Kasumi-1 (cell line): Measurements from ENCODE around the gene GNA14.
"Not testable (repeated sequence)": the region's sequence is repeated elsewhere in the genome, so short reads cannot be mapped to it uniquely, and the experiment has no call there.

ENCODE experiments used
- DNase-seq, 2 experiments: peaks; one replicate each; lab custom pipeline; 2025; lab: John Stamatoyannopoulos, UW

GNA14 gene

DNA sequence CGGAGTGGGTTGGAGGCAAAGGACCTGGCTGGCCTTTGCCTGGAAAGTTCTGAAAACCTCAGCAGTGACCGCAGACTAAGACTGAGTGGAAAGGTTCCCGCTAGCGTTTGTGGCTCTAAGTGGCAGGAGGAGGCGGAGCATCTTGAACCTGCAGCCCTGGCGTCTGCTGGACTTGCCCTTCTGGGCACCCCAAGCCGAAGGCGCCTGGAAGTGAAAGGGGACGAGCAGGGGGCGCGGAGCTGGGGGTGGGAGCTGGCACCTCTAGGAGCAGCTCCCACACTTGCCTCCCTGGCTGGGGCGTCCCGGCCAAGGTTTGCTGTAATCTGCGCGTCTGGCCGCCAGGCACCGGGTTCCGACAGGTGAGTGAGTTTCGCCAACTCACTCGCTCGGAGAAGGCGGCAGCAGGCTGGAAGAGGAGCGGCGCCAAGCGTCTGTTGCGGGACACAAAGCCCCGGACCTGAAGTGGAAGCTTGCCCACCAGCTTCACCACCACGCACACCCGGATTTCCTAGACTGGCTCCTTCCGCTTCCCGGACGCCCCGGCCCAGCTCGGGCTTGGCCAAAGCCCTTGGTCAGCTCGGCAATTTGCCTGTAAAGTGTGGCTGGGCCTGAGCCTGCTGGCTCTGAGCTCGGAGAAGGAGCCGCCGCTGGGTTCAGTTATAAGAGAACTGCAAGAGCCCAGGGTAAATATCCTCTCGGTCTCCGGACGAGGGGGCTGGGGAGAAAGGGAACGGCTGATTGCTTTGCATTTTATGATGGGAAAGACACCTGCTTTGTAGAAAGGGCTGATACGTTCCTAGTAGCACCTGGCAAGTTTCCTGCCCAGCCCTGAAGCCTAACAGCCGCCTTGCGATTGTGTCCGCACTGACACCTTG is at the start of gene GNA14:
Gene GNA14, minus strand, starts transcription at position 89 of the 875 bp plus-strand sequence. CDS start 529 bp downstream, outside the sequence.
- peak; percentile 19 to 38 for DNase-seq

DNA sequence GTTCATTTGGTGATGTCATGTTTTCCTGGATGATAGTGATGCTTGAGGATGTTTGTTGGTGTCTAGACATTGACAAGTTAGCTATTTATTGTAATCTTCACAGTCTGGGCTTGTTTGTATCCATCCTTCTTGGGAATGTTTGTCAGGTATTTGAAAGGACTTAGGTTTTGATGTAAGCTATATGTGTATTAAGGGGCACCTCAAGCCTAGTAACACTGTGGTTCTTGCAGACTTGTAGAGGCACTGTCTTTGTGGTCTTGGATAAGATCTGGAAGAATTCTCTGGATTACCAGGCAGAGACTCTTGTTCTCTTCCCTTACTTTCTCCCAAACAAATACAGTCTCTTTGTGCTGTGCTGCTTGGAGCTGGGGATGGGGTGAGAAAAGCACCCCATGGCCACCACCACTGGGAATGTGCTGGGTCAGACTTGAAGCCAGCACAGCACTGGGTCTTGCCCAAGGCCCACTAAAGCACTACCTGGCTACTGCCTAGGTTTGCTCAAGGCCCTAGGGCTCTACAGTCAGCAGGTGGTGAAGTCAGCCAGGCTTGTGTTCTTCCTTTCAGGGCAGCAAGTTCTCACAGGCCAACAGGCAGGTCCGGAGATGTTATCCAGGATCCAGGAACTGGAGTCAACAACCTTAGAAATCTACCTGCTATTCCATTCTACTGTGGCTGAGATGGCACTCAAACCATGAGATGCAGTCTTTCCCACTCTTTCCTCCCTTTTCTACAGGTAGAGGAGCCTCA is 49.3 kb upstream of the GNA14 start:
- DNase-seq, result no peak

DNA sequence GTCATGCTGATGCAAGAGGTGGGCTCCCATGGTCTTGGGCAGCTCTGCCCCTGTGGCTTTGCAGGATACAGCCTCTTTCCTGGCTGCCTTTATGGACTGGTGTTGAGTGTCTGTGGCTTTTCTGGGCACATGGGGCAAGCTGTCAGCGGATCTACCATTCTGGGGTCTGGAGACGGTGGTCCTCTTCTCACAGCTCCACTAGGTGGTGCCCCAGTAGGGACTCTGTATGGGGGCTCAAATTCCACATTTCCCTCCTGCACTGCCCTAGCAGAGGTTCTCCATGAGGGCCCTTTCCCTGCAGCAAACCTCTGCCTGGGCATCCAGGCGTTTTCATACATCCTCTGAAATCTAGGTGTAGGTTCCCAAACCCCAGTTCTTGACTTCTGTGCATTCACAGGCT is 42.6 kb upstream of the GNA14 start:
- DNase-seq, result not testable (repeated sequence)

DNA sequence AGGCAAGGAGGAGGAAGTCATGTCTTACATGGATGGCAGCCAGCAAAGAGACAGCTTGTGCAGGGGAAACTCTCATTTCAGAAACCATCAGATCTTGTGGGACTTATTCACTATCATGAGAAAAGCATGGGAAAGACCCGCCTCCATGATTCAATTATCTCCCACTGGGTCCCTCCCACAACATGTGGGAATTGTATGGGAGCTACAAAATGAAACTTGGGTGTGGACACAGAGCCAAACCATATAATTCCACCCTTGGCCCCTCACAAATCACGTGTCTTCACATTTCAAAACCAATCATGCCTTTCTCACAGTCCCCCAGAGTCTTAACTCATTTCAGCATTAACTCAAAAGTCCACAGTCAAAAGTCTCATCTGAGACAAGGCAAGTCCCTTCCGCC is 42.0 kb upstream of the GNA14 start:
- DNase-seq, result not testable (repeated sequence)

DNA sequence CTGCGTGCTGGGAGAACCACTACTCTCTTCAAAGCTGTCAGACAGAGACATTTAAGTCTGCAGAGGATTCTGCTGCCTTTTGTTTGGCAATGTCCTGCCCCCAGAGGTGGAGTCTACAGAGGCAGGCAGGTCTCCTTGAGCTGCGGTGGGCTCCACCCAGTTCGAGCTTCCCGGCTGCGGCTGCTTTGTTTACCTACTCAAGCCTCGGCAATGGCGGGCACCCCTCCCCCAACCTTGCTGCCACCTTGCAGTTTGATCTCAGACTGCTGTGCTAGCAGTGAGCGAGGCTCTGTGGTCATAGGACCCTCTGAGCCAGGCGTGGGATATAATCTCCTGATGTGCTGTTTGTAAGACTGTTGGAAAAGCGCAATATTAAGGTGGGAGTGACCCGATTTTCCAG is 39.6 kb upstream of the GNA14 start:
- not testable (repeated sequence) for DNase-seq

DNA sequence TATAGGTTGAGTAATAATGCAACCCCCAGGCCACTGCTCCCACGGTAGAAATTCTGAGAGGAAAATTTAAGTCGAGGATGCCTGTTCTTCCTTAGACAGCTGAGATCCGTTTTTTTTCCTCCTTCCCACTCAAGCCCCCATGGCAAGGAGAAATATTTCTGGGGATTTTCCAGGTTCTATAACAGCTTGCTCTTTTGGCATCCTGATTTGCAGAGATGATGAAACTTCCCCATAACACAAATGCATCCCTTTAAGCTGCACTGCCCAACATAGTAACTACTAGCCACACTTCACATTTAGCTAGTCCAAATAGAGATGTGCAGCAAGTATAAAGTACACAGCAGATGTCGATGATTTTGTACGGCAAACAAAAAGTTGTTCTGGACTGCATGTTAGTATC is 32.5 kb upstream of the GNA14 start:
- no peak for DNase-seq

DNA sequence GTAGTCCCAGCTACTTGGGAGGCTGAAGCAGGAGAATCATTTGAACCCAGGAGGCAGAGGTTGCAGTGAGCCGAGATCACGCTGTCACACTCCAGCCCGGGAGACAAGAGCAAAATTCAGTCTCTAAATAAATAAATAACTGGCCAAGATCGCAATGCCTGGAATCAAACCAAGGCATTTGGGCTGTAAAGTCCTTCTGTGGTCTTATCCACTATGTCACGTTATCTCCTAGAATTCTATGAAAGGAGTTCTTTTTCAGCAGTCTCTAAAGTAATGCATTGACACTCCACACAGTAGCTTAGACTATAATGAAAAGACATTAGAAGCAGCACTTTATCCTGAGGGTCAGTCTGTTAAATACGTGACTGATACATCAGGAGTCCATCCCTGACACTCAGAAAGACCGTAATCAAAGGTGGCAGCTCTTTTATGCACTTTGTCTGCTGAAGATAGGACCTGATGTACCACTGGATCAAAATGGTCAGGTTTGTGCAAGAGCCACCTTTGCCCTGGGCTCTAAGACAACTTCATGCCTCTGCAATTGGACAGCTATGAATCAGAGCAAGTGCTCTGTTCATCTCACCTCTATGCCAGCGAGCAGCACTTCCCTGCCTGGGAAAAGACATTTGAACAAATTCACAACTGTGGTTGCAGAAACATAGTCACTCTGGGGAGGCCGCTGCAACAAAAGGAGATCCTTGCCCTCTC is 31.7 kb upstream of the GNA14 start:
- DNase-seq, result no peak

DNA sequence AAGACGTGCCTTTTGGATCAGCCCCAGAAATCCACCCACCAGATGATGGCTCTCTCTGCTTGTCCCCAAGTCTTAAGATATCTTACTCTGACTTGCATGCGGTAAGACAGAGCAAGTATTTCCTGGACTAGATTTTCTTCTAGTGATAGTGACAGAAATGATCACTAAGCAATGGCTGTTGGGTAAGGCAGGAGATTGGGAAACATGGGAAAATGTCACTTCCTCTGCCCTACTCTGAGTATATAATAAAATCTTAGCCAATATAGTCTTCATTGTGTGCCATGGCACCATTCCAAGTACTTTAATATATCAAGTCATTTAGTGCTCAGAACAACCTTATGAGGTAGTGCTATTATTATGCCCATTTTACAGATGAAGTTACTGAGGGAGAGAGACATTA is 31.0 kb upstream of the GNA14 start:
- DNase-seq, result no peak

DNA sequence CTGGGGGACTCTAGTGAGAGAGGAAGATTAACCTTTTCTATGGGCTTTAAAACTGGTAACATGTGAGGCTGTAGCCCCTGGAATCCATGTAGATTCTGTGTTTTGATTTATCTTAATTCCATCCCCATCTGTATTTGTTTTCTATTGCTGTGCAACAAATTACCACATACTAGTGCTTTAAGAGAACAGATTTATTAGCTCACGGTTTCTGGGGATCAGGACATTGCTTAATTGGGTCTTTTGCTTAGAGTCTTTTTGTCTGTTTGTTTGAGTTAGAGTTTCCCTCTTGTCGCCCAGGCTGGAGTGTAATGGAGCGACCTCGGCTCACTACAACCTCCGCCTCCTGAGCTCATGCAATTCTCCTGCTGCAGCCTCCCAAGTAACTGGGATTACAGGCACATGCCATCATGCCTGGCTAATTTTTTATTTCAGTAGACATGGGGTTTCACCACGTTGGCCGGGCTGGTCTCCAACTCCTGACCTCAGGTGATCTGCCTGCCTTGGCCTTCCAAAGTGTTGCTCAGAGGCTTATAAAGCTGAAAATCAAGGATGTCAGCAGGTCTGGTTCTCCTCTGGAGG is 29.9 kb upstream of the GNA14 start:
- no peak for DNase-seq

DNA sequence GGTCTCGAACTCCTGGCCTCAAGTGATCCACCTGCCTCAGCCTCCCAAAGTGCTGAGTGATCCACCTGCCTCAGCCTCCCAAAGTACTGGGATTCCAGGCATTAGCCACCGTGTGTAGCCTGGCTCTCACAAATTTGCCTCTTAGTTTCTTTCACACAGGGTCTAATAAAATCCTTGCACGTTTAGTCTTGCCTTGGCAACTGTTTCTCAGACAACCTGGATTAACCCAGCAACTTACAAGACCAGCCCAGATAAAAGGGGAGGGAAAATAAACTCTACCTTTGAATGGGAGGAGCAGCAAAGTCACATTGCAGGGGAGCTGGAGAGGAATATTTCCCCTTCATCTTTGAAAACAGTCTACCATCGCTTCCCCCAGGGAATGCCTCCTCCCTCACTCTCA is 29.3 kb upstream of the GNA14 start:
- no peak for DNase-seq

DNA sequence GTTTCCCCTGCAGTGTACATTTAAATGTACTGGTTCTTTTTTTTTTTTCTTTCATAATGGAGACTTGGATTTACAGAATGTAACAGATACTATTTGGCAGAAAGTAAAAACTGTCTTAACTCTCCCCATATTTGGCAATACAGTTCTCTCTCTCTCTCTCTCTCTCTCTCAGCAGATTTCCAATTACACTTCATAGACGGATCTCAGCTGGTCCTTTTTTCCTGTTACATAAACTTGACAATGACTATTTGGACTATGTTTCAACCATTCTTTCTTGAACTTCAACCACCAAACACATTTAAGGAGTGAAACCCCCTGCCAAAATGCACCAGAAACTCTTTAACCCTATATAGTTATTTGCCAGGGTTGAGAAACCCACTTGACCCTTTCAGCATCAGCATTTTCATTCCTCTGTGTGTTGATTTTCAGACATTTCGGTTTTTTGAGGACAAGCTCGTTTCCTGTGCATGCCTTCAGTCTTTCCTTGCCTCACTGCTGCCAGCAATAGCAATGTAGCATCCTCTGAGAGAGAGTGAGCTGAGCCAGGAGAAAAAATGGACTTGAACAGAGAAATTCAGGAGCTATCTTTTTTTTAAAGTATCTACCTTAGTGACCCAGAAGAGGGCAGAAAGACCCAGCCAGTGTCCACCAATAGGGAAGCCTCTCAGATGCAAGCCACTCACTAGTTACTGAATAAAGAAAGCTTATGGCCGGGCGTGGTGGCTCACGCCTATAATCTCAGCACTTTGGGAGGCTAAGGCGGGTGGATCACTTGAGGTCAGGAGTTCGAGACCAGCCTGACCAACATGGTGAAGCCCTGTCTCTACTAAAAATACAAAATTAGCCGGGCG is 26.0 kb upstream of the GNA14 start:
- no peak for DNase-seq

DNA sequence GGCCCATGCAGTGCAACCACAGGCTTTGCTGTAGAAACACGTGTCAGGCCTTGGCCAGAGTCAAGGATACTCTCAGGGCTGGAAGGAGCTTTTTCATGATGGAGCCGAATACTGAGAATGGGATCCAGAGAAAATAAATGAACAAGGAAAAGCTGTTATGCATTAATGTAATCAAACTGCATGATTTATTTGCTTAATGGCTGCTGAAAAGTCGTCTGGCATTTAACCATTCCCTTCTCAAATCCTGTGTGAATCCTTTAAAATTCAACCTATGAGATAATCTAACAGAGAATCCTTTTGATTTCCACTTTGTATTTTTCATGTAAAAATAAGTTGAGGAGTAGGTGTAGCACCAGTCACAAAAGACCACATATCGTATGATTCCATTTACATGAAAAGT is 24.1 kb upstream of the GNA14 start:
- no peak for DNase-seq

DNA sequence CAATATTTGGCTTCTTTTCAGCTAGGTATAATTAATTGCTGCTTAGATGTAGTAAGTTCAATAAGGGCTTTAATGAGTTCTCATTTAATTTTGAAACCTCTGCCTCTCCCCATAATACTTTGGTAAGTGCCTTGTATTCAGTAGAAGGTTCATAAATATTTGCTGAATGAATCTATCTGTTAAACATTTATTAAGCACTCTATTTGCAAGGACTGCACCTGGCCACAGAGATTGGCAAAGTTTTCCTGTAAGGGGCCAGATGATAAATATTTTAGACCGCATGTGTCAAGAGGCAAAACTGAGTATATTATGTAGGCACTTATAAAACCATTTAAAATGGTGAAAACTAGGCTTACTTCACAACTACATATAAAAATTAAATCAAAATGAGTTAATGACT is 19.0 kb upstream of the GNA14 start:
- DNase-seq, result no peak

DNA sequence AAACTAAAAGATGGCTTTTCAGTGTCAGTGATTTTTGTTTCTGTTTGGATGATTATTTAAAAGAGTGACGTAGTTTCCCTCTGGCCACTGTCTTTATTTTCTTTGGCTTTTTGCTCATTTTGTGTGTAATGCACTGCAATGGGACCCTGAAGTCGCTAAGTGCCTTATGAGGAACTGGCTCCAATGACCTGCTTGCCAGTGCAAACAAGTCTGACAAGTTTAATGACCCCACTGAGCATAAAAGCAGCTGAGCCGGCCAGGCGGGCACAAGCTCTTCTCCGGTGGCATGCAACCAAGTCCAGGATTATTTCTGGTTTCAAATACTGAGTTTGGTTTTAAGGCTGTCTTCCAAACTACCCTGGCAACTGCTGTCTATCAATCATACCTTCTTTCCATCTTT is 15.6 kb upstream of the GNA14 start:
- DNase-seq, result no peak

DNA sequence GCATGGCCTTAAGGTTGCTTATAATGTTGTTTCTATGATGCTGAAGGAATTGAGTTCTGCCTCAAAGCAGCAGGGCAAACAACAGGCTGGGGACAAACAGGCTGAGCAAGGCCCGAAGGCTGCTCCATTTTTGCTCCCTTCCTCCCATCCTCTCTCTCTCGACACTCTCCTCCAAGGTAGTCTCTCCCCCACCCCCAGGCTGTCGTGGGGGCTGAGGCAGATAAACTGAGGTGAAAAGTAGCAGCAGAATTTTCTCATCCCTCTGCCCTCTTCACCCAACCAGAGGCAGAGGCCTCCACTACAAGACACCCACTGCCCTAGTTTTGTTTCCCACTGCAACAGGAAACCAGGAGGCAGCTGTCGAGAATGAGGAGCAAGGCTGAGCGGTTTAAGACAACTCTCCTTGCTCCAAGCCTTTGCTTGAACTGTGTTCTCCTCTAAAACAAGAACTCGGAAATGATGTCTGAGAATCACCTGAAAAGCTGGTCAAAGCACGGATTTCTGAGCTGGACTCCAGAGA is 13.5 kb upstream of the GNA14 start:
- no peak for DNase-seq

DNA sequence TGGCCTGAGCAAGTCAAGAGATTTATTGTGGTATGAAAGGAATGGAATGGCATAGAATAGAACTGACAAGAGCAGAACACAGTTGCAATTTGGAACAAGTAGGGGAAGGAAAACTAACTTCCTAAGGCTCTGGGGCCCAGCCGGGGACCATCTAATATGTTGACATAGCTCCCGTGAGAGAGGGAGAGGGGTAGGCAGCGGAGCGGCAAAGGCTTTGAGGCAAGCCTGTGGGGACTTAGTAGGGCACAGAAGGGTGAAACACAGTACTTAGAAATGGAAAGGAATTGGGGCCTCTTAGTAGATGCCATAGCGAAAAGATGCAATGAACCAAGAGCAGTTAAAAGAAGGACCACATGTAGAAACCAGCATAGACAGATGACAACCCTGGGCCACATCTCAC is 11.8 kb upstream of the GNA14 start:
- DNase-seq, result no peak

DNA sequence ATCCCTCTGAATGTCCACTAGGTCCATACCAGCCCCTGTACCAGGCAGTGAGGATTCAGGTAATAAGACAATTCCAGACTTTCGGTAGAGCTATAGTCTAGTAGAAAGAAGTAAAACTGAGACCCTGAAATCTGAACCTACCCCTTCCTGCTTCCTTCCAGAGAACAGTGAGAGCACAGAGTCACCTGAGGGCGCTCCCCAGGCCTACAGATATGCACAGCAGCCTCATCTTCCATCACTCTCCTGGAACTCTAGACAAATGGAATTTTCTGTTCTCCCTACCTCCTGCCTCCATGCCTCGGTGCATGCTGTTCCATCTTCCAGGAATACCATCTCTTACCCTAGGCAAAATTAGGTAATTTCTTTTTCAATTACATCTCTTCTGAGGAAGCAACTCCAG is 3.1 kb upstream of the GNA14 start:
- DNase-seq, result no peak

DNA sequence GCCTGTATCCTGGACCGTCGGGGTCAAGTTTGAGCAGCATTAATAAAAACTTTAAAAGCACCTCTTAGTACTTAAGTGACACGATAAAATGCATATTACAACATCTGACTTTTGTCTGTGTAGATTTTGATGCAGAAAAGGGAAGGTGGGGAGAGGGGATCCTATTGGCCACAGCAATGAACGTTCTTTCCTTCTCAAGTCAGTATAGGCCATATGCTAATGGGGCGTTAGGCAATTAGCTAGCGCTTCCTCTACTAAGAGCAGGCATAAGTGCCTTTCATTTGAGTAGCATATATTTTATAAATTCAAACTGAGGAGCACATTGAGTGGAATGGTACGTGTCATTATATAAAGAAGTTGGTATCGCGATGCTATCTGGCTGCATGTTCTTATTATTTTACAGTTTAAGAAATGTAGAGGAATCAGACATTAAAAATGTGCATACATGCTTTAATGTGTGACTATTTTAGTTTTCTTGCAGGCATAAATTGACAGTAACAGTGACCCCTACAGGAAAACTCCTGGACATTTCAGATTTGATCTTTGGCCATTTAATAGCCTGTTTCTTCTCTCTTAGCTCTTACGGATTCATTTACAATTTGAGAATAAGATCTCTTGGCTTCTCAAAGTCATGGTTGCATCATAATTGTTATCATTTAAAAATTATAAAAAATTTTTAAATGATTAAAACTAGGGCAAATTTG is 1.1 kb upstream of the GNA14 start:
- peak; percentile 73 to 76 for DNase-seq

DNA sequence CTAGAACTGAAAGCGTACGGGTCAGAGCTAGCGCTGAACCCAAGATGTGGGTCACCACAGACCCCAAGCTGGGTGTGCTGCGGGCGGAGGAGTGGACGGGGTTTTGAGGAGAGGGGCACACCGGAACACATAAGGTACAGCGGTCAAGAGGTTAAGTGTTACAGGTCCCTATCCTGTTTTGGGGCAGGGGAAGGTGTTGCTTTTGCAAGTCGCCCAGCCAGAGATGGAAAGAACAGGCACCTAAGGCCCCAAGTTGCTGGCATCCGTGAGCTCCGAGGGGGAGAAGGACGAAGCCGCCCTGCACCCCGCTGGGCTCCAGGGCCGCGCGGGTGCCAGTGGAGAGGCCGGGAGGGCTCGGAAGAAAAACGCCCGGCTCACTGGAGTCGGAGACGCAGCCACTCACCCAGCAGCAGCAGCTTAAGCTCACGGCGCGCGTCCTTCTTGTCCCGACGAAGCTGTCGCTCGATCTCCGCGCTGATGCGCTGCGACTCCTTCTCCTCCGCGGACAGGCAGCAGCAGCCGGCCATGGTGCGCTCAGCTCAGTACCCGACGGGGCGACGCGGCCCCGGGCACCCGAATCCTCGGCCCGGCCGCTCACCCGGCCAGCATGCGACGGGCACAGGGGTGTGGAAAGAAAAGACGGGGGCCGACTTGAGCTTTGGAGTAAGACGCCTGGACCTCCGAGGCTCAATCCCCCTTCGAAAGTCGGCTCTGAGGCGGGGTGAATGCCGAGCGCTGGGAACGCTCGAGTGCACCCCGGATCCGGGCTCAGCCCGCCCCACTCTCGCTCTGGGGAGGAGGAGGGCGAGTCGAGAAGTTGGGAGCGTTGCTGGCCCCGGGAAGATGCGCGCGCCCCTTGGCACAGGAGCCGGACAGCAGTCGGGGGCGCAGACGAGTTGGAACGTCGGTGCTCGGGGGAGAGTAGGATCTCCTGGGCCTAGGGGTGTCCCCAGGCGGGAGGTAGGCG is 572 bp downstream of the GNA14 start:
- DNase-seq, result no peak
